PC-3 (cell line): Measurements from ENCODE around the gene PPHLN1. TPM values are rescaled to one million over a fixed set of nuclear protein-coding genes. Genes with fewer than 3 reads are reported as not detected.

Experiments used
- ATAC-seq: fragments of 200-7000 bp; cut with Tn5 transposase; 2 replicates; pipeline ENCODE4 v1.9.1; 2020; ENCODE audit warnings: mild to moderate bottlenecking, moderate library complexity
- BruUV-seq: library from RNA; stranded (reverse); fragments of 400-500 nt; replicated peaks from 2 replicates; lab custom pipeline; 2021; lab: Mats Ljungman, UMichigan
- CTCF ChIA-PET: fragments of 300-600 bp; sonication (Branson Sonifier 250); formaldehyde crosslinking; loops from one replicate; lab custom pipeline; 2022; ENCODE audit warnings: antibody characterized with exemption; lab: Charles Lee
- POLR2A ChIA-PET: fragments of 300-600 bp; sonication (Branson Sonifier 250); formaldehyde crosslinking; loops from one replicate; lab custom pipeline; 2022; ENCODE audit warnings: antibody characterized with exemption; ENCODE audit not compliant: unreplicated experiment; lab: Charles Lee
- DNase-seq: peaks from one replicate; pipeline ENCODE4 v3.0.0-alpha.2; 2015
- H2AFZ ChIP-seq: fragments of 300-600 bp; sonication (generic); 2 replicates; pipeline ENCODE4 v1.6.0; 2016; ENCODE audit warnings: antibody characterized with exemption, low read length
- H3F3A ChIP-seq: fragments of 300-600 bp; sonication (generic); one replicate; pipeline ENCODE4 v1.6.0; 2017; ENCODE audit warnings: antibody characterized with exemption, low read length, control low read depth, mild to moderate bottlenecking; ENCODE audit not compliant: unreplicated experiment
- H3K27ac ChIP-seq: fragments of 300-600 bp; sonication (generic); 2 replicates; pipeline ENCODE4 v1.5.1; 2016; ENCODE audit warnings: mild to moderate bottlenecking, low read length
- H3K27me3 ChIP-seq: fragments of 300-600 bp; sonication (generic); 2 replicates; pipeline ENCODE4 v1.6.1; 2016; ENCODE audit warnings: low read length, mixed read lengths
- H3K36me3 ChIP-seq: fragments of 300-600 bp; sonication (generic); 2 replicates; pipeline ENCODE4 v1.6.1; 2016; ENCODE audit warnings: low read depth, mixed run types, low read length, mixed read lengths
- H3K4me1 ChIP-seq: fragments of 300-600 bp; sonication (generic); 2 replicates; pipeline ENCODE4 v1.5.1; 2016; ENCODE audit warnings: low read length; ENCODE audit not compliant: insufficient read depth
- H3K4me2 ChIP-seq: fragments of 300-600 bp; sonication (generic); 2 replicates; pipeline ENCODE4 v1.6.0; 2016; ENCODE audit warnings: low read length
- H3K4me3 ChIP-seq: fragments of 300-600 bp; sonication (generic); 2 replicates; pipeline ENCODE4 v1.5.1; 2016; ENCODE audit warnings: mild to moderate bottlenecking, low read length, mixed read lengths
- H3K79me2 ChIP-seq: fragments of 300-600 bp; sonication (generic); 2 replicates; pipeline ENCODE4 v1.6.1; 2017; ENCODE audit warnings: low read length, mixed read lengths
- H3K9ac ChIP-seq: fragments of 300-600 bp; sonication (generic); 2 replicates; pipeline ENCODE4 v1.6.0; 2016; ENCODE audit warnings: mild to moderate bottlenecking, low read length
- H3K9me2 ChIP-seq: fragments of 300-600 bp; sonication (generic); replicated peaks from 2 replicates; pipeline ENCODE4 v1.6.1; 2016; ENCODE audit warnings: mixed run types, low read length, mixed read lengths
- H3K9me3 ChIP-seq: fragments of 300-600 bp; sonication (generic); 2 replicates; pipeline ENCODE4 v1.6.1; 2016; ENCODE audit warnings: low read length, mixed read lengths
- H4K20me1 ChIP-seq: fragments of 300-600 bp; sonication (generic); 2 replicates; pipeline ENCODE4 v1.6.1; 2016; ENCODE audit warnings: low read length, mixed read lengths
- EZH2 ChIP-seq: fragments of 300-600 bp; sonication (generic); IDR thresholded peaks from one replicate; pipeline ENCODE4 v1.6.1; 2017; ENCODE audit warnings: antibody characterized with exemption, mild to moderate bottlenecking, low read length; ENCODE audit not compliant: unreplicated experiment
- EZH2phosphoT487 ChIP-seq: fragments of 300-600 bp; sonication (generic); IDR thresholded peaks from 2 replicates; pipeline ENCODE4 v1.6.1; 2018; ENCODE audit warnings: mild to moderate bottlenecking, antibody characterized with exemption, low read length, borderline replicate concordance
- intact Hi-C: fragments of 100-400 bp; cut with micrococcal nuclease; formaldehyde crosslinking; loops from 2 replicates; pipeline ENCODE4 v1.9.0; 2023
- total RNA-seq: library from RNA; depleted of rRNA; stranded (reverse); fragments of >200 nt; gene quantifications from 2 replicates; pipeline ENCODE4 v1.2.3, GENCODE V29; 2014
- TF ChIP-seq, protein P1 (sequence below): fragments of 300-600 bp; sonication (generic); conservative IDR thresholded peaks from 2 replicates; pipeline ENCODE4 v1.5.1; 2017; ENCODE audit warnings: antibody characterized with exemption, low read depth, mild to moderate bottlenecking, low read length

Gene PPHLN1
- total RNA-seq, 1 experiment from 2014 or later: 82.0 TPM

DNA sequence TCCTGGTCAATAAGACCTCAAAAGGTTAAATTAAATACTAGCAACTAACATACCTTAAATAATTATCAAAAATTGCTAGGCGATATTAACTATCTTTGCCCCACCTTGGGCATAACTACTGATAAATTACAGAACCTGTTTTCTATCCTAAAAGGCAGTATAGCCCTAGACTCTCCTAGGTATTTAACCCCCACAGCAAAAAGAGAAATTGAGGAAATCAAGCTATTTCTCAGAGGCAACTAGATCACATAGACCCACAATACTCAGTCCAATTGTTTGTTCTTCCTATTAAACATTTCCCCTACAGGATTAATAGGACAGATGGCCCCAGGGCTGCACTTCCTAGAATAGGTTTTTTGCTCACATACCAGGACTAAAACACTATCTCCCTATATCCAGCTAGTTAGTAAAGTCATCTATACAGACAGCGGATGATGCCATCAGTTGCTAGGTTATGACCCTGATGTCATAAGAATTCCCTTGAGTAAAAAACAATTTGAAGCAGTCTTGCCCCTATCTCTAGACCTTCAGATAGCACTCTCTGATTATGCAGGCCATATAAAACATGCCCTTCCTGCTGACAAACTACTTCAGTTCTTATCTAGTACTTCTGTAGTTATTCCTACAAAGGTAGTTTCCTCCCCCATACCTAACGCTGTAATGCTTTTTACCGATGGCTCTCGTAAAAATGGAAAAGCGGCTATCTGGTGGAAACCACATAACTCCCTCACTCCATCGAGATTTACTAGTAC lies 118.4 kb downstream of the PPHLN1 start:
- intact Hi-C loops: no loop called here
- ATAC-seq: no peak
- H4K20me1 ChIP-seq: no peaks in the 10 kb centered on the region
- H3K27ac ChIP-seq: no peak overlapping the region
- ChIA-PET POLR2A (no interaction called here), CTCF (no interaction called here)
- no TSS peak for BruUV-seq
- no peaks in the 10 kb centered on the region for H3K9me3 ChIP-seq
- H3K4me1 ChIP-seq: no peaks in the 10 kb centered on the region
- no peak overlapping the region for H3K4me3 ChIP-seq
- no peaks in the 10 kb centered on the region for H3K27me3 ChIP-seq
- no peak overlapping the region for H3K4me2 ChIP-seq
- TF ChIP-seq EZH2phosphoT487: no peak
- TF ChIP-seq, protein P1, sequence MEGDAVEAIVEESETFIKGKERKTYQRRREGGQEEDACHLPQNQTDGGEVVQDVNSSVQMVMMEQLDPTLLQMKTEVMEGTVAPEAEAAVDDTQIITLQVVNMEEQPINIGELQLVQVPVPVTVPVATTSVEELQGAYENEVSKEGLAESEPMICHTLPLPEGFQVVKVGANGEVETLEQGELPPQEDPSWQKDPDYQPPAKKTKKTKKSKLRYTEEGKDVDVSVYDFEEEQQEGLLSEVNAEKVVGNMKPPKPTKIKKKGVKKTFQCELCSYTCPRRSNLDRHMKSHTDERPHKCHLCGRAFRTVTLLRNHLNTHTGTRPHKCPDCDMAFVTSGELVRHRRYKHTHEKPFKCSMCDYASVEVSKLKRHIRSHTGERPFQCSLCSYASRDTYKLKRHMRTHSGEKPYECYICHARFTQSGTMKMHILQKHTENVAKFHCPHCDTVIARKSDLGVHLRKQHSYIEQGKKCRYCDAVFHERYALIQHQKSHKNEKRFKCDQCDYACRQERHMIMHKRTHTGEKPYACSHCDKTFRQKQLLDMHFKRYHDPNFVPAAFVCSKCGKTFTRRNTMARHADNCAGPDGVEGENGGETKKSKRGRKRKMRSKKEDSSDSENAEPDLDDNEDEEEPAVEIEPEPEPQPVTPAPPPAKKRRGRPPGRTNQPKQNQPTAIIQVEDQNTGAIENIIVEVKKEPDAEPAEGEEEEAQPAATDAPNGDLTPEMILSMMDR: no peak
- no peak for TF ChIP-seq EZH2
- H3K79me2 ChIP-seq: no peaks in the 10 kb centered on the region
- DNase-seq: no peak
- no peaks in the 10 kb centered on the region for H3F3A ChIP-seq
- H3K9ac ChIP-seq: no peak overlapping the region
- H3K36me3 ChIP-seq: peaks cover 15% of the 10 kb centered on the region
- no peak overlapping the region for H2AFZ ChIP-seq
- H3K9me2 ChIP-seq: no peaks in the 10 kb centered on the region

DNA sequence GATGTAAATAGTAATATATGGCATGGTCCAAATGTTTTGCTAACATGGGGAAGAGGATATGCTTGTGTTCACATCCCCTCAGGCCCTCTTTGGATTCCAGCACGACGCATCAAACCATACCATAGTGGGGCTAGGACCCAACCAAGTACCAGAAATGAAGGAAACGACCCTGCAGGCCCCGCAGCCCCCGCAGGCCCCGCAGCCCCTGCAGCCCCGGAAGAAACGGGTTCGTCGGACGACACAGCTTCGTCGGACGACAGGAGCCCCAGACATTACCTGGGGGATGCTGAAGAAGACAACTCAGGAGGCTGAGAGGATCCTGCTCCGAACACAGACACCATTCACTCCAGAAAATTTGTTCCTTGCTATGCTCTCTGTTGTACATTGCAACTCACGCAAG lies 119.9 kb downstream of the PPHLN1 start:
- CTCF ChIA-PET: no interaction called here
- Histone ChIP-seq H3K79me2 (no peaks in the 10 kb centered on the region), H3K27me3 (no peaks in the 10 kb centered on the region), H3K9me2 (no peaks in the 10 kb centered on the region), H3K4me1 (no peaks in the 10 kb centered on the region), H3K4me2 (no peak overlapping the region), H3K36me3 (peaks cover 15% of the 10 kb centered on the region), H2AFZ (no peak overlapping the region), H3K9ac (no peak overlapping the region), H4K20me1 (no peaks in the 10 kb centered on the region), H3K27ac (no peak overlapping the region), H3K4me3 (no peak overlapping the region), H3K9me3 (no peaks in the 10 kb centered on the region), H3F3A (no peaks in the 10 kb centered on the region)
- DNase-seq (no peak), ATAC-seq (no peak)
- TF ChIP-seq EZH2phosphoT487 (no peak), EZH2 (no peak)
- TF ChIP-seq, protein P1: no peak
- BruUV-seq: no TSS peak
- POLR2A ChIA-PET: no interaction called here
- intact Hi-C loops: no loop called here

DNA sequence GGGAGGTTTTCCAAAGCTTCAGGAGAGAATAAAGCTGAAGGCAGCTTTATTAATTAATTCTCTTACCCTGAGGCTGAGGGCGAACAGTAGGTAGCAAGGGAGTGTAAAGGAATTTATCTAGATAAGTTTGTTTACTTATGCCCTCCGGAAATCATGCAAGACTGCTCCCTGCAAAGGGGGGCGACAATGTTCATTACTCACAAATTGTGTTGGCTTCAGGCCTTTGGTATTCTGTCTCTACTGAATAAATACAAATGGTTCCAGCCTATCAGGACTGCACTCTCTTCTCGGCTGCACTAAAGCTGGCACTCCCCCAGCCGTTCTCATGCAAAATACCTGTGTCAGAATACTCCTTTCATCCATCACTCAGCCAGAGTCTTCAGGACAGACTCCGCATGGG lies 120.8 kb downstream of the PPHLN1 start:
- H3K4me2 ChIP-seq: no peak overlapping the region
- ChIA-PET POLR2A (no interaction called here), CTCF (no interaction called here)
- no peaks in the 10 kb centered on the region for H3K79me2 ChIP-seq
- TF ChIP-seq EZH2 (no peak), EZH2phosphoT487 (no peak)
- TF ChIP-seq, protein P1: no peak
- H3K4me1 ChIP-seq: no peaks in the 10 kb centered on the region
- H4K20me1 ChIP-seq: no peaks in the 10 kb centered on the region
- H2AFZ ChIP-seq: no peak overlapping the region
- no peak overlapping the region for H3K4me3 ChIP-seq
- intact Hi-C loops: no loop called here
- H3K9ac ChIP-seq: no peak overlapping the region
- H3F3A ChIP-seq: no peaks in the 10 kb centered on the region
- ATAC-seq (no peak; the same call in 1 of the 2 replicates), DNase-seq (no peak)
- H3K9me2 ChIP-seq: no peaks in the 10 kb centered on the region
- H3K9me3 ChIP-seq: no peaks in the 10 kb centered on the region
- no peaks in the 10 kb centered on the region for H3K27me3 ChIP-seq
- H3K36me3 ChIP-seq: peaks cover 15% of the 10 kb centered on the region
- no TSS peak for BruUV-seq
- H3K27ac ChIP-seq: no peak overlapping the region
